Epithelial cell of proximal tubule (primary cell): ENCODE measurements around the gene ALG1. TPM values are rescaled to one million over a fixed set of nuclear protein-coding genes. Genes with fewer than 3 reads are reported as not detected.
A peak's percentile ranks its signal among the peaks of the same experiment; 100 is the strongest.

Source experiments
- DNase-seq: peaks from one replicate; pipeline ENCODE4 v3.0.0-alpha.2; 2011; ENCODE audit warnings: low read depth
- H3K4me3 ChIP-seq: 2 replicates; pipeline ENCODE4 v1.5.1; 2011; ENCODE audit warnings: low read depth, mild to moderate bottlenecking, low read length
- total RNA-seq: library from RNA; depleted of rRNA; stranded (reverse); fragments of >200 nt; gene quantifications from 2 replicates; pipeline ENCODE4 v1.2.3, GENCODE V29; 2015
- TF ChIP-seq, protein P1 (sequence below): conservative IDR thresholded peaks from 2 replicates; pipeline ENCODE4 v1.5.1; 2012; ENCODE audit warnings: low read depth, mild to moderate bottlenecking, low read length

The ALG1 gene
- total RNA-seq, 1 donor from 2014 or later = 21.9 TPM

DNA sequence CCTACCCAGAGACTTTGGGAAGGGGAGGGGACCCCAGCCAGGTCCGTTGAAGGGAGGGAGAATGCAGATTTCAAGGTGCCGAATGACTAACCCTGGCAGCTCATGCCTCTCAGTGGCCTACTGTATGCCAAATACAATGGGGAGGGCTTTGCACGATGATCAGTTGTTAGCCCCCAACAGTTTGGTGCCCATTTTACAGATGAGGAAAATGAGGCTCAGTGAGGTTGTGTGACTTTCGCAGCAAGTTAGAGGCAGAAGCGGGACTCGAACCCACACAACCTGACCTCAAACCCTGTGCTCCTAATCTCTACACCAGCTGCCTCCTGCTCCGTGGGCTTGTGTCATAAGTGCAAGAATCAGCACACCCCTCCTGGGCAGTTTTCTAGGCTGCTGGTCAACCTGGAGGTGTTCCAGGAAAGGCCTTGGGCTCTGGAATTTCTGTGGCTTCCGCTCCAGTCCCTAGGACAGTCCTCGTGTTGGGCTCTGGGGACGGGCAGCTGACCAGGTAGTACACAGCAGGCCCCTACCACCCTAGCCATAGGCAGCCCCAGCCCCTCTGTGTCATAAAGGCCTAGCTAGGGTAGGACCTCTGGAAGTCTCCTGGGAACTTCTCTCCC lies 26.0 kb upstream of the ALG1 start:
- TF ChIP-seq, protein P1, sequence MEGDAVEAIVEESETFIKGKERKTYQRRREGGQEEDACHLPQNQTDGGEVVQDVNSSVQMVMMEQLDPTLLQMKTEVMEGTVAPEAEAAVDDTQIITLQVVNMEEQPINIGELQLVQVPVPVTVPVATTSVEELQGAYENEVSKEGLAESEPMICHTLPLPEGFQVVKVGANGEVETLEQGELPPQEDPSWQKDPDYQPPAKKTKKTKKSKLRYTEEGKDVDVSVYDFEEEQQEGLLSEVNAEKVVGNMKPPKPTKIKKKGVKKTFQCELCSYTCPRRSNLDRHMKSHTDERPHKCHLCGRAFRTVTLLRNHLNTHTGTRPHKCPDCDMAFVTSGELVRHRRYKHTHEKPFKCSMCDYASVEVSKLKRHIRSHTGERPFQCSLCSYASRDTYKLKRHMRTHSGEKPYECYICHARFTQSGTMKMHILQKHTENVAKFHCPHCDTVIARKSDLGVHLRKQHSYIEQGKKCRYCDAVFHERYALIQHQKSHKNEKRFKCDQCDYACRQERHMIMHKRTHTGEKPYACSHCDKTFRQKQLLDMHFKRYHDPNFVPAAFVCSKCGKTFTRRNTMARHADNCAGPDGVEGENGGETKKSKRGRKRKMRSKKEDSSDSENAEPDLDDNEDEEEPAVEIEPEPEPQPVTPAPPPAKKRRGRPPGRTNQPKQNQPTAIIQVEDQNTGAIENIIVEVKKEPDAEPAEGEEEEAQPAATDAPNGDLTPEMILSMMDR = no peak
- DNase-seq = no peak
- H3K4me3 ChIP-seq = no peak overlapping the region

DNA sequence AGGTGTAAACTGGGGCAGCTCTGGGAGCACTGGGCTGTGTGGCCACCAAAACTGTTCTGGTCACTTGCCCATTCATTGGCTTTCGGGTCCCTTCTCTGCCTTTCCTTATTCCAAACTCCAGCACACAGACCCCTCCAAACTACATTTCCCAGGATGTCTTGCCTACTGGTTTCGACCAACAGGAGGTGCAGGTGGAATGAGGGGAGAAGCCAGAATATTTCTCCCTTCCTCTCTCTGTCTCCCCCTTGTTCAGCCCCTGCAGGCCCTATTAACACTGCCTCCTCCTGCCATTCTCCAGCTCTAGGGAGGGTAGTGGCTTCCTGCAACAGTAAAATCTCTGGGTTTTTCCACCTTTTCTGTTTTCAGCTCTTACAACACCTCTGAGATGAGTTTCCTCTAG lies 24.7 kb upstream of the ALG1 start:
- TF ChIP-seq, protein P1 = no peak
- DNase-seq = no peak

DNA sequence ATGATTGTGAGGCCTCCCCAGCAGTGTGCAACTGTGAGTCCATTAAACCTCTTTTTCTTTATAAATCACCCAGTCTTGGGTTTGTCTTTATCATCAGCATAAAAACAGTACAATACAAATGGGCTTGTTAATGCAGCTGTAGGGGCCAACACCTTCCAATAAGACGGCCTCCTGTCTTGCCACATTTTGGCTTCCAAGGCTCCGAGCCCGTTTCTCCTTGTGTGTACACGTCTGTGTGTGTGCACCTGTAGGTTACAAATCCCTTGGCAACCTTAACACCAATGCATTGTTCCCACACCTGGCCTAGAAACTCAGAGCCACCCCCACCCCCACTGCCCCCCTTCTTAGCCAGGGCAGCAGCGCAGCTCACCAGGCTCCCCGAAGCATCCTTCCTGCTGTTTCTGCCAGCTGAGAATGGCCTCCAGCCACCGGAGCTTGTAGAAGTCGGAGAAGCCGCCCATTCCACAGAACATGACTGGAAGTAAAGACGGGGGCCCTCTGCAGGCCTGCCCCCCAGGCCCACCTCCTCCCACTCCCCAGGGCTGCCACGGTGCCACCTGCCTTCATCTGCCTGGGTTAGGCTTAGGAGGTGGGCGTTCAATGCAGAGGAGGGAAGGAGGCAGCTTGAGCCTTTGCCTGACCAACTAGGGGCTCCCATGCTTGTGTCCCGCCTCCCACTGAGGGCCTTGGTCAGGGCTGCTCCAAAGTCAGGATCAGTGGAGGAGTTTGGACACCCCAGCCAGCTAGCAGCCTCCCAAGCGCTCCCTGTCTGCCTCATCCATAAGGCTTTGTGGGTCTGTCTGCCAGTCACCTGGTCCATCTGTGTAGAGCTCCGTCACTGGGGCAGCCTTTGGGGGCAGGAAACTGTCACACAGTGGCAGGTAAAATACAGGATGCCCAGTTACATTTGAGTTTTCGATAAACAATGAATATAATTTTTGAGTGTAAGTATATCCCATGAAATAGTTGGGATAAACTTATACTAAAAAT lies 16.5 kb upstream of the ALG1 start:
- H3K4me3 ChIP-seq = no peak overlapping the region
- no peak for DNase-seq
- TF ChIP-seq, protein P1 = no peak

More for the DNA sequence above, 24.7 kb upstream of the ALG1 start:
- no peak overlapping the region for H3K4me3 ChIP-seq

DNA sequence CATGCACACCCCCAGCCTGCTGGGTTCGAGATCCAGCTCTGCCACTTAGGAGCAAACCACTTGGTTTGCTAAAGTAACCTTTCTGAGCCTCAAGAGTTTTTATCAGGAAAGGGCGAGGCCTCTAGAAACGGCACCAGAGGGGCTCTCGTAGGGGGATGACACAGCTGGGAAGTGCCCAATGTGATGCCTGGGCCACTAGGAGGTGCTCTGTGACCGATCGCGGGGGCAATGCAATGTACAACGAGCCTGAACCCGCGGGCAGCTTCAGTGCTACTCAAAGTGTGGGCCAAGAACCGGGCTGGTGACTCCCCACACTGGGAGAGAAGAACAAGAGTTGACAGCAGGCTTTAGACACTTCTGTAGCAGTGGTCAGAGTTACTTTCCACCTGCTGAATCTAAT lies 15.3 kb upstream of the ALG1 start:
- no peak for DNase-seq
- TF ChIP-seq, protein P1 = peak; percentile 46
- H3K4me3 ChIP-seq = no peak overlapping the region

DNA sequence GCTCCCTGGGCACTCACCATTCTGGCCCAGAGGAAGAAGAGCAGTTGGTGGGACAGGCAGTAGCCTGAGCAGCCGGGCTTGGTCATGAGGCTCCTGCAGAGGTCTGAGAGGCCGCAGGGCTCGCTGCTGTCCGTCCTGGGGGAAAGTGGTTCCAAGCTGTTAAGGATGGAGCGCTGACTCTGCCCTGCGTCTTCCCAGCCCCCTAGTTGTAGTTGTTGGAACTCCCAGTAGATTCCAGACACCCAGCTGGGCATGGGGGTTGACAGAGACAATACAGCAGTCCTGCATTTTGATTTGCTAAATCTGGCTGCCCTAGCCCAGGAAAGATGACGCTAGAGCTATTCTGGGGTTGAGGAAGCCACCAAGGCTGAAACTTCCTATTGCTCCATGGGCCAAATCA lies 13.2 kb upstream of the ALG1 start:
- H3K4me3 ChIP-seq = no peak overlapping the region
- DNase-seq = no peak

DNA sequence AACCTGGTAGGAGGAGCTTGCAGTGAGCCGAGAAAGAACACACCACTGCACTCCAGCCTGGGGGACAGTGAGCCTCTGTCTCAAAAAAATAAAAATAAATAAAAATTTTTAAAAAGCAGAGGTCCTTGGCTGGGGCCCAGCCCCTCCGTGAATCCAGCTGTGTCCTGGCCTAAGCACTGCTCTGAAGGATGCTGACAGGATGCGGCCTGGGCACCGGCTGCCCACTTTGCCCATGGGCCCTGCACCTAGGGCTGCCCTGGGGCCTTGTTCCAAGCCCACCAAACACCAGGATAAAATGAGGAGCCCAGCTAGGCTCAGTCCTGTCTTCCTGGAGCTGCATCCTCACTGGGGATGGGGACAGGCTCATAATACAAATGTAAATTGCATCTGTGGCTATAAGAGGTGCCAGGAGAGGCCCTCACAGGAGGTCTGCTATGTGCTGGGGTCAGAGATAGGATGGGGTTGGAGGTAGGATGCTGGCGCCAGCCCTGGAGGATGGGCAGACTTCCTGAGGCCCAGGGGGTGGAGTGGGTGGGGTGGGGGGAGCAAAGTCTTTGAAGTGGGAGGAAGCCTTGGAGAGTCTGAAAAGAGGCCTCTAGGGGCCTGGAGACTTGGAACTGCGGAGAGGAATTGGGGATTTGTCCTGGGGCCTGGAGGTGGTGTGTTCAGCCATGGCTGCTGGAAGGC lies 12.1 kb upstream of the ALG1 start:
- no peak for DNase-seq
- TF ChIP-seq, protein P1 = no peak
- no peak overlapping the region for H3K4me3 ChIP-seq

More for the DNA sequence above, 13.2 kb upstream of the ALG1 start:
- TF ChIP-seq, protein P1 = peak; percentile 22
